GM12875 (cell line): Measurements from ENCODE around the gene MCAM.

Source experiments
- H3K4me3 ChIP-seq: one replicate; pipeline ENCODE4 v1.5.1; 2011; ENCODE audit warnings: low read depth, low read length, control low read depth
- TF ChIP-seq, protein P1 (sequence below): IDR thresholded peaks from 2 replicates; pipeline ENCODE4 v1.5.1; 2011; ENCODE audit warnings: low read depth, mild to moderate bottlenecking, control low read depth, inconsistent platforms, low read length, moderate library complexity, borderline replicate concordance; ENCODE audit not compliant: insufficient read depth

Gene MCAM

DNA sequence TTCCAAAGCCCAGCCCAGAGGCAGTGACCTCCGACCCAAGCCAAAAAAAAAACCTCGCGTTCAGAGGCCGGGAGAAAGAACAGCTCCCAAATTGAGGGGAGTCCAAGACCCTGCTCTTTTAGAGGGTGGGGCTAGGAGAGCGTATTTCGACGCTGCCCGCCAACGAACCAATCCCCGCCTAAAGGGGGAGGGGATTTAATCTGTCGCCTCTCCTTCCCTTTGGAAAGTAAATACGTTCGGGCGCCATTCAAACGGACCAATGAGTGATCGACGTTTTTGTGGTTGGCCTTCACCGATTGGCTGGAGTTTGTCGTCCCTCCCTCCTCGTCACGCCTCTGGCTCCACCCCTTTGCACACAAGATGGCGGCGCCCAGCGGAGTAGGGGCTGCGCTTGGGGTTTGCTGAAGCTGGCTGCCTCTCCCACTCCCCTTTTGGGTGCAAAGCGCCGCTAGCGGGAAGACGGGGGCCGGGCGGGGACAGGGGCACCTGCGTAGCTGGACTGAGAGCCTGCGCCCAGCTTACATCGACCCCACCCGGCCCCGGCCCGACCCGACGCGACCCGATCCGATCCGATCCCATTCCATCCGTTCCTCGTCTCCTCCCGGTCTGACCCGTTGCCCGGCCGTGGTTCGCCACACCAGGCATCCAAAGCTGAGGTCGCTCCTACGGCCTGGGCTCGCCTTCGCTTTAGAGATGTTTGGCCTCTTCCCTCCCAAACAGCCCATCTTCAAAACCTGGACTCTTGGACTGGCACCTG is 17.4 kb upstream of the MCAM start, which contains the start of gene RNF26:
Gene RNF26, plus strand, starts transcription at position 354 of the 757 bp plus-strand sequence. CDS start 596 bp downstream, outside the sequence.
- TF ChIP-seq, protein P1, sequence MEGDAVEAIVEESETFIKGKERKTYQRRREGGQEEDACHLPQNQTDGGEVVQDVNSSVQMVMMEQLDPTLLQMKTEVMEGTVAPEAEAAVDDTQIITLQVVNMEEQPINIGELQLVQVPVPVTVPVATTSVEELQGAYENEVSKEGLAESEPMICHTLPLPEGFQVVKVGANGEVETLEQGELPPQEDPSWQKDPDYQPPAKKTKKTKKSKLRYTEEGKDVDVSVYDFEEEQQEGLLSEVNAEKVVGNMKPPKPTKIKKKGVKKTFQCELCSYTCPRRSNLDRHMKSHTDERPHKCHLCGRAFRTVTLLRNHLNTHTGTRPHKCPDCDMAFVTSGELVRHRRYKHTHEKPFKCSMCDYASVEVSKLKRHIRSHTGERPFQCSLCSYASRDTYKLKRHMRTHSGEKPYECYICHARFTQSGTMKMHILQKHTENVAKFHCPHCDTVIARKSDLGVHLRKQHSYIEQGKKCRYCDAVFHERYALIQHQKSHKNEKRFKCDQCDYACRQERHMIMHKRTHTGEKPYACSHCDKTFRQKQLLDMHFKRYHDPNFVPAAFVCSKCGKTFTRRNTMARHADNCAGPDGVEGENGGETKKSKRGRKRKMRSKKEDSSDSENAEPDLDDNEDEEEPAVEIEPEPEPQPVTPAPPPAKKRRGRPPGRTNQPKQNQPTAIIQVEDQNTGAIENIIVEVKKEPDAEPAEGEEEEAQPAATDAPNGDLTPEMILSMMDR = no peak
- peak within 1 kb of the TSS; percentile 75 for H3K4me3 ChIP-seq

DNA sequence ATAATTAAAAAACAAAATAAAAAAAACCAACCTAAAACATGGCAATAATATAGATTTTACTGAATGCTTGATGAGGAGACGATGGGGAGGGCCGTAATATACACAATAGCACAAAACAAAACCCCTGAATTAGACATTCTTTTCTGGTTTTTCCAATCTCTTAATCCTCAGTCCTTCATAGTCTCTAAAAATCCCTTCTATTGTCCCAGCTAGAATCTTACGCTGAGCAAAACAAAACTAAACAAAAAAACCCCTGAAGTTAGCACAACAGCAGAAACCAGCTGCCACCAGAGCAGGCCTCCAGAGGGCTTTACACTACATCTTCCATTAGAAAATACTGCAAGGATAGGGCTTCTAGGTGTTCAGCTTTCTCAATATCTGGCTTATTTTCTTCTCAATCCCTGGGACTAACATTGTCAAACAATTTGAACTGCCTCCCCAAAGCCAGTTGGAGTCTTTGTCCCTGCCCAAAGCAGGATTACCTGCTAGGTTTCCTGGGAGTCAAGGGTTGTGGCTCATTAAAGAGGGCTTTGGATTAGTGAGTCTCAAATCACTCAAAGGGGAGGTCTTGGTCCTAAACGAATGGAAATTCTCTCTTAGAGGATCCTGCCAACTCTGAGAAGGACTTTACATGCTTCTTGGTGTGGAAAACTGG is 15.3 kb upstream of the MCAM start:
- TF ChIP-seq, protein P1 = no peak

DNA sequence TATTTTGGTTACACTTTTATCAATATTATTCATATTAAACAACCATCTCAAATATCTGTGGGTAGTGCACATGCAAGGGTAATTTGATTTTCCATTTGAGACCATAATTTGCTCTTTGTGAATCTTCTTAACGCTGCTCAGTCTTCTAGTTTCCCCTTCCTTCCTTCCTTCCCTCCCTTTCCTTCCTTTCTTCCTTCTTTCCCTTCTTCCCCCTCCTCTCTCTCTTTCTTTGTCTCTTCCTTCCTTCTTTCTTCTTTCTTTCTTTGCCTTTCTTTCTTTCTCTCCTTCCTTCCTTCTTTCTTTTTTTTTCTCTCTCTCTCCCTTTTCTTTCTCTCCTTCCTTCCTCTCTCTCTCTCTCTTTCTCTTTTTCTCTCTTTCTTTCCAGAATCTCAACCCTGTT is 13.3 kb upstream of the MCAM start:
- TF ChIP-seq, protein P1 = no peak
- H3K4me3 ChIP-seq = no peak overlapping the region

More for the DNA sequence above, 15.3 kb upstream of the MCAM start:
- no peak overlapping the region for H3K4me3 ChIP-seq

DNA sequence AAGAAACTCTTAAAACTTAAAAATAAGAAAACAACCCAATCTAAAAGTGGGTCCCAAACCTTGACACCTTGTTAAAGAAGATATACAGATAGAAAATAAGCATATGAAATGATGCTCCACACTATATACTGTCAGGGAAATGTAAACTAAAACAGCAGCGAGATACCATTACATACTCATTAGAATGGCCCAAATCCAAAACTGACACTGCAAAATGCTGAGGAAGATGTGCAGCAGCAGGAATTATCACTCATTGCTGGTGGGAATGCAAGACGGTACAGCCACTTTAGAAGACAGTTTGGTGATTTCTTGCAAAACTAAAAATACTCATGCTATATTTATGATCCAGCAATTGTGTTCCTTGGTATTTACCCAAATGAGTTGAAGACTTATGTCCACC is 12.4 kb upstream of the MCAM start:
- no peak overlapping the region for H3K4me3 ChIP-seq
- TF ChIP-seq, protein P1 = no peak

DNA sequence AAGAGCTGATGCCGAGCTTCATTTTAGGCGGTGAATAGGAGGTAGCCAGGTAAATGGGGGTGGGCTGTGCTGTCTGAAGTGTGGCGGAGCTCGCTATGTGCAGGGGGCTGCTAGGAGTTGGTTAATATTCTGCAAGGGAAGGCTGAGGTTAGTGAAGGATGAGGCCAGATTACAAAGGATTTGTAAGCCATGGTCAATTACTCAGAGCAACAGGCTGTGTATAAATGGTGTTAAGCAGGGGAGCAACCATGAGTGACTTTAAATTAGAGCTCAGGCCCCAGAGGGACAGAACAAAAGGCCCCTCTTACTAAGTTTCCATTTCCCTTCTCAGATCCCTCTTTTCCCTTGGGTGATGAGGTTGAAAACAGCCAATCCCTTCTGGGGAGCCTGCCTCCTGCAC is 7.3 kb upstream of the MCAM start:
- H3K4me3 ChIP-seq = no peak overlapping the region
- TF ChIP-seq, protein P1 = no peak

DNA sequence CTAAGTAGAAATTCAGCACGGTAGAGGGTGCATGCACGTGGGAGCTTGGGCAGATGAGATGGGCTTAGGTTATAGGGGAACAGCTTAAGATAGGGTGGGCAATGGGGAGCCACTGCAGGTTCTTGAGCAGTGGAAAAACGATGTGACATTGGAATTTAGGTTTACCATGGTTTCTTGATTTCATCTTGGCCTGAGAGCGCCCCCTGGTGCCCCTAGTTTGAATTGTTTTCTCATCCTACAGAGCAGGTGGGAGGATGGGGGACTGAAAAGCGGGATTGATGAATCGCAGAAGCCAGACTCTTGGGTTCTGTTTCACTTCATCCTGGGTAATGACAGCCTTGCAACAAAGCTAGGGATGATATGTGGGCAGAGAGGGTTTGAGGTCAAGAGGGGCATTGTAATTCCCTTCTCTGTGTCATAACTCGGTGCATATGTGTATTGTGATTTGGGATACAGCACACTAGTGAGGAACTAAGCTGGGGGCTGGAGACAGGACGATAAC is 6.7 kb upstream of the MCAM start:
- H3K4me3 ChIP-seq = no peak overlapping the region
- TF ChIP-seq, protein P1 = peak; percentile 78
